Endothelial cell of umbilical vein (primary cell): ENCODE data around the gene SORCS2. TPM values are rescaled to one million over a fixed set of nuclear protein-coding genes. Genes with fewer than 3 reads are reported as not detected.

Experiments
- BruUV-seq: library from RNA; stranded (reverse); fragments of 400-500 nt; replicated peaks from 2 replicates; lab custom pipeline; 2021; lab: Mats Ljungman, UMichigan
- CTCF ChIA-PET: fragments of 300-600, 350-600 bp; sonication (Branson Sonifier 250); formaldehyde crosslinking; loops from one replicate; lab custom pipeline; 2021; ENCODE audit warnings: antibody characterized with exemption, inconsistent platforms; lab: Charles Lee
- POLR2A ChIA-PET: fragments of 300-600, 350-600 bp; sonication (Branson Sonifier 250); formaldehyde crosslinking; loops from one replicate; lab custom pipeline; 2021; ENCODE audit warnings: antibody characterized with exemption, inconsistent platforms; lab: Charles Lee
- DNase-seq: peaks from one replicate; pipeline ENCODE4 v3.0.0-alpha.2; 2011; ENCODE audit warnings: low read depth, low spot score
- FAIRE-seq: peaks from 2 replicates; lab custom pipeline; 2011; peaks lifted over from hg19 to GRCh38; lab: Jason Lieb, UNC
- H2AFZ ChIP-seq: 2 replicates; pipeline ENCODE4 v1.6.0; 2012; ENCODE audit warnings: low read depth, low read length, control low read depth, inconsistent platforms
- H3K27ac ChIP-seq: 2 replicates; pipeline ENCODE4 v1.5.1; 2011; ENCODE audit warnings: low read depth, mild to moderate bottlenecking, control low read depth, low read length, moderate library complexity; ENCODE audit not compliant: insufficient read depth
- H3K27me3 ChIP-seq, 2 experiments: 2 replicates each; pipeline versions ENCODE4 v1.6.0 to v1.6.1; 2011; ENCODE audit warnings: low read length in 2 of 2, mixed read lengths in 1 of 2; ENCODE audit not compliant: control insufficient read depth in 2 of 2, insufficient read depth in 2 of 2
- H3K36me3 ChIP-seq, 2 experiments: 2 replicates in 1 of 2; 3 replicates in 1 of 2; pipeline ENCODE4 v1.5.1; 2011; ENCODE audit warnings: low read length in 2 of 2, mild to moderate bottlenecking in 1 of 2, moderate library complexity in 1 of 2; ENCODE audit not compliant: control insufficient read depth in 2 of 2, insufficient read depth in 2 of 2; ENCODE audit errors: extremely low read depth in 1 of 2
- H3K4me1 ChIP-seq: 3 replicates; pipeline ENCODE4 v1.5.1; 2011; ENCODE audit warnings: mild to moderate bottlenecking, low read length; ENCODE audit not compliant: control insufficient read depth, insufficient read depth; ENCODE audit errors: extremely low read depth
- H3K4me2 ChIP-seq: 2 replicates; pipeline ENCODE4 v1.6.1; 2011; ENCODE audit warnings: low read length, control low read depth, mixed read lengths; ENCODE audit not compliant: insufficient read depth
- H3K4me3 ChIP-seq, 3 experiments: fragments of 200-600 bp in 1 of 3; sonication (generic), shearing (Covaris generic) in 1 of 3; replicated peaks in 1 of 3; 2 replicates each; pipeline ENCODE4 v1.5.1; 2011 to 2016; ENCODE audit warnings: control low read depth in 3 of 3, low read length in 3 of 3, mild to moderate bottlenecking in 2 of 3, inconsistent platforms in 1 of 3, low read depth in 1 of 3, moderate library complexity in 1 of 3; ENCODE audit not compliant: insufficient read depth in 1 of 3
- H3K79me2 ChIP-seq: 2 replicates; pipeline ENCODE4 v1.6.0; 2012; ENCODE audit warnings: low read length, inconsistent platforms; ENCODE audit not compliant: control insufficient read depth, insufficient read depth
- H3K9ac ChIP-seq: replicated peaks from 2 replicates; pipeline ENCODE3; 2011; ENCODE audit warnings: low read length, control low read depth; ENCODE audit not compliant: insufficient read depth; ENCODE audit errors: extremely low read depth
- H3K9me1 ChIP-seq: replicated peaks from 3 replicates; pipeline ENCODE4 v1.6.0; 2011; ENCODE audit warnings: mild to moderate bottlenecking, low read length; ENCODE audit not compliant: control insufficient read depth, insufficient read depth; ENCODE audit errors: extremely low read depth
- H3K9me3 ChIP-seq: replicated peaks from 2 replicates; pipeline ENCODE4 v1.5.1; 2012; ENCODE audit warnings: low read length, inconsistent platforms; ENCODE audit not compliant: control insufficient read depth, insufficient read depth
- H4K20me1 ChIP-seq: replicated peaks from 2 replicates; pipeline ENCODE3; 2011; ENCODE audit warnings: mild to moderate bottlenecking, low read length; ENCODE audit not compliant: control insufficient read depth, insufficient read depth; ENCODE audit errors: extremely low read depth
- EZH2 ChIP-seq: IDR thresholded peaks from 2 replicates; pipeline ENCODE4 v1.6.1; 2012; ENCODE audit warnings: borderline replicate concordance, low read depth, mild to moderate bottlenecking, moderate library complexity, low read length, inconsistent platforms; ENCODE audit not compliant: severe bottlenecking
- FOS ChIP-seq: IDR thresholded peaks from 2 replicates; pipeline ENCODE4 v1.6.1; 2011; ENCODE audit warnings: mild to moderate bottlenecking, low read length, moderate library complexity, borderline replicate concordance; ENCODE audit not compliant: insufficient read depth
- GATA2 ChIP-seq: IDR thresholded peaks from 2 replicates; pipeline ENCODE4 v1.7.0; 2011; ENCODE audit warnings: low read depth, mild to moderate bottlenecking, moderate library complexity, mixed read lengths, low read length; ENCODE audit not compliant: insufficient read length, insufficient read depth
- JUN ChIP-seq: IDR thresholded peaks from 2 replicates; pipeline ENCODE4 v1.6.1; 2011; ENCODE audit warnings: borderline replicate concordance, low read depth; ENCODE audit not compliant: insufficient read length, insufficient read depth
- MYC ChIP-seq: IDR thresholded peaks from one replicate; pipeline ENCODE4 v1.6.1; 2011; ENCODE audit warnings: mild to moderate bottlenecking, low read depth, low read length
- POLR2A ChIP-seq: IDR thresholded peaks from 2 replicates; pipeline ENCODE4 v1.6.1; 2012; ENCODE audit warnings: low read depth, mild to moderate bottlenecking, control low read depth, low read length
- POLR2AphosphoS5 ChIP-seq: IDR thresholded peaks from 2 replicates; pipeline ENCODE4 v1.6.1; 2012; ENCODE audit warnings: low read depth, mild to moderate bottlenecking, control low read depth, low read length, moderate library complexity; ENCODE audit not compliant: insufficient read depth
- dilution Hi-C: fragments of 300-500 bp; cut with MboI; formaldehyde crosslinking; loops from one replicate; pipeline ENCODE4 v1.15.0; 2019; ENCODE audit warnings: low sequenced_read_pairs; ENCODE audit not compliant: extremely low pct_ligation_motif_present
- intact Hi-C: fragments of 100-400 bp; cut with micrococcal nuclease; formaldehyde crosslinking; loops from one replicate; pipeline ENCODE4 v1.10.0; 2022
- polyA plus RNA-seq, 4 experiments: library from polyadenylated mRNA; depleted of rRNA in 3 of 4; stranded (reverse) in 3 of 4; unstranded in 1 of 4; fragments of >200 nt; gene quantifications; 2 replicates each; pipeline versions ENCODE4 v1.2.1 to v1.2.3, GENCODE V29; 2011 to 2012; ENCODE audit warnings: missing spikeins in 1 of 4
- total RNA-seq: library from RNA; stranded (reverse); gene quantifications from 2 replicates; pipeline ENCODE4 v1.2.3, GENCODE V29; 2021
- TF ChIP-seq, protein P1 (sequence below), 2 donors: IDR thresholded peaks; 1 replicate in 1 of 2; 2 replicates in 1 of 2; pipeline ENCODE4 v1.5.1; 2011; ENCODE audit warnings: low read length in 2 of 2, mild to moderate bottlenecking in 2 of 2, moderate library complexity in 2 of 2, control low read depth in 1 of 2, inconsistent platforms in 1 of 2, low read depth in 1 of 2; ENCODE audit not compliant: insufficient read depth in 1 of 2; ENCODE audit errors: extremely low read depth in 1 of 2
- TF ChIP-seq, protein P2 (sequence below): IDR thresholded peaks from 2 replicates; pipeline ENCODE4 v1.6.1; 2011; ENCODE audit not compliant: insufficient read depth, insufficient read length

The SORCS2 gene
- total and polyA plus RNA-seq, 2 donors (not counting 3 experiments of a cell fraction or from before 2014, with no cell fraction given): not detected

DNA sequence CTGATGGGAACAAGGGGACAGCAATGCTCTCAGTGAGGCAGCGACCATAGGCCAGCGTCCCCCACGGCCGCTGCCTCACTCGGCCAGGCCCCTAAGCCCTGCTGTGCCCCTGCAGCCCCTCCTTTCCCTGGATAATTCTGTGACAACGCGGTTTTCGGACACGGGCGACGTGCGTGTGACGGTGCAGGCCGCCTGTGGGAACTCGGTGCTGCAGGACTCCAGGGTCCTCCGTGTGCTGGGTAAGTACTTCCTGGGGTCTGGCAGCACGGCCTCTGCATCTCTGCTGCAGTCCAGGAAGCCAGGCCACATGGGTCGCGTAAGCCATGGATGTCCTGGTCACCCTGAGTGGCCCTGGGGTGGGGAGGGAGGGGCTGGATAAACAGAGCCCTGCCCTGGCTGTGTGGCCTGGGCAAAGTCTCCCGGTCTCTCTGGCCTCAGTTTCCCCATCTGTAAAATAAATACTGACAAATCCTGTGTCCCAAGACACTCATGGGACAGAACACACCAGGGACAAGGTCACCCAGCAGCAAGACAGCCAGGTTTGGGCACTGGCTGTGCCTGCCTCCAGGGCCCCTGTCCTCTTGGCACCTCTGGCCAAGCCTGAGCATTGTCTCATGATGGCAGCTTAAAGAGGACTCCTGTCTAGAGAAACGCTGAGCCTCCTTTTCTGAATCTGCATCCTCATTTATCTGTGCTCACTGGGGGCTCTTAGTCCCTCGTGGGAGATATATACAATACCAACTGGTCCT, 534.5 kb downstream of the SORCS2 start:
- DNase-seq (no peak), FAIRE-seq (no peak)
- TF ChIP-seq POLR2AphosphoS5 (no peak), GATA2 (no peak), JUN (no peak), POLR2A (no peak), FOS (no peak), MYC (no peak), EZH2 (no peak)
- TF ChIP-seq, protein P1, sequence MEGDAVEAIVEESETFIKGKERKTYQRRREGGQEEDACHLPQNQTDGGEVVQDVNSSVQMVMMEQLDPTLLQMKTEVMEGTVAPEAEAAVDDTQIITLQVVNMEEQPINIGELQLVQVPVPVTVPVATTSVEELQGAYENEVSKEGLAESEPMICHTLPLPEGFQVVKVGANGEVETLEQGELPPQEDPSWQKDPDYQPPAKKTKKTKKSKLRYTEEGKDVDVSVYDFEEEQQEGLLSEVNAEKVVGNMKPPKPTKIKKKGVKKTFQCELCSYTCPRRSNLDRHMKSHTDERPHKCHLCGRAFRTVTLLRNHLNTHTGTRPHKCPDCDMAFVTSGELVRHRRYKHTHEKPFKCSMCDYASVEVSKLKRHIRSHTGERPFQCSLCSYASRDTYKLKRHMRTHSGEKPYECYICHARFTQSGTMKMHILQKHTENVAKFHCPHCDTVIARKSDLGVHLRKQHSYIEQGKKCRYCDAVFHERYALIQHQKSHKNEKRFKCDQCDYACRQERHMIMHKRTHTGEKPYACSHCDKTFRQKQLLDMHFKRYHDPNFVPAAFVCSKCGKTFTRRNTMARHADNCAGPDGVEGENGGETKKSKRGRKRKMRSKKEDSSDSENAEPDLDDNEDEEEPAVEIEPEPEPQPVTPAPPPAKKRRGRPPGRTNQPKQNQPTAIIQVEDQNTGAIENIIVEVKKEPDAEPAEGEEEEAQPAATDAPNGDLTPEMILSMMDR (IDR thresholded peaks at IDR 0.05; ENCODE audit: extremely low read depth in 1 of 2, insufficient read depth in 1 of 2, low read depth in 1 of 2, low read length in 2 of 2): no peak
- TF ChIP-seq, protein P2, sequence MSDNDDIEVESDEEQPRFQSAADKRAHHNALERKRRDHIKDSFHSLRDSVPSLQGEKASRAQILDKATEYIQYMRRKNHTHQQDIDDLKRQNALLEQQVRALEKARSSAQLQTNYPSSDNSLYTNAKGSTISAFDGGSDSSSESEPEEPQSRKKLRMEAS: no peak
- Histone ChIP-seq H4K20me1 (no peaks in the 10 kb centered on the region), H3K4me3 (no peak overlapping the region), H3K79me2 (no peaks in the 10 kb centered on the region), H3K27ac (no peak overlapping the region), H3K9ac (no peak overlapping the region), H3K9me3 (no peaks in the 10 kb centered on the region), H2AFZ (no peak overlapping the region), H3K9me1 (no peaks in the 10 kb centered on the region), H3K36me3 (no peaks in the 10 kb centered on the region), H3K4me2 (no peak overlapping the region), H3K4me1 (peaks cover 10% of the 10 kb centered on the region), H3K27me3 (no peaks in the 10 kb centered on the region)
- no TSS peak for BruUV-seq
- CTCF ChIA-PET: no interaction called here
- intact Hi-C loops: no loop called here
- POLR2A ChIA-PET: no interaction called here
- dilution Hi-C loops: no loop called here
